Activated naive CD8-positive, alpha-beta T cell treated with anti-CD3 and anti-CD28 coated beads, Interleukin-2, amount 10 ng/mL, durations not matched to agents 7 days and 5 days (primary cell): ENCODE results near the gene VPS8. TPM values are rescaled to one million over a fixed set of nuclear protein-coding genes. Genes with fewer than 3 reads are reported as not detected.
"Not testable (repeated sequence)": the region's sequence is repeated elsewhere in the genome, so short reads cannot be mapped to it uniquely, and the experiment has no call there.

Experiments
- ATAC-seq: fragments of 150-1000 bp; cut with Tn5 transposase; one replicate; pipeline ENCODE4 v1.10.0; 2021; ENCODE audit warnings: low read depth, moderate library complexity
- POLR2A ChIA-PET: fragments of 350-600 bp; sonication (Branson Sonifier 250); formaldehyde crosslinking; loops from one replicate; lab custom pipeline; 2021; ENCODE audit warnings: antibody characterized with exemption; lab: Charles Lee
- DNase-seq: peaks from one replicate; pipeline ENCODE4 v3.0.0; 2021
- H3K27ac Mint-ChIP-seq: one replicate; pipeline ENCODE4 v1.8.0; 2022; ENCODE audit warnings: mild to moderate bottlenecking, mixed read lengths
- H3K27me3 Mint-ChIP-seq: one replicate; pipeline ENCODE4 v1.8.0; 2022; ENCODE audit warnings: mild to moderate bottlenecking, moderate library complexity, mixed read lengths
- H3K36me3 Mint-ChIP-seq: one replicate; pipeline ENCODE4 v1.8.0; 2021; ENCODE audit warnings: mild to moderate bottlenecking, mixed read lengths
- H3K4me1 Mint-ChIP-seq: one replicate; pipeline ENCODE4 v1.8.0; 2021; ENCODE audit warnings: mixed read lengths
- H3K4me3 Mint-ChIP-seq: one replicate; pipeline ENCODE4 v1.8.0; 2022; ENCODE audit warnings: mild to moderate bottlenecking, moderate library complexity, mixed read lengths
- H3K9me3 Mint-ChIP-seq: one replicate; pipeline ENCODE4 v1.8.0; 2021; ENCODE audit warnings: mixed read lengths
- total RNA-seq, 2 experiments: library from RNA; stranded (reverse); gene quantifications; one replicate each; pipeline ENCODE4 v1.2.3, GENCODE V29; 2021

VPS8 gene
- total RNA-seq, 2 experiments from 2014 or later: 56.8 to 59.1 TPM

- H3K36me3 Mint-ChIP-seq: peaks cover 24% of the 10 kb centered on the region
- DNase-seq: no peak
- H3K4me1 Mint-ChIP-seq: no peaks in the 10 kb centered on the region
- POLR2A ChIA-PET: no interaction called here
- H3K27me3 Mint-ChIP-seq: no peaks in the 10 kb centered on the region
- no peak overlapping the region for H3K27ac Mint-ChIP-seq
- no peak for ATAC-seq
- no peak overlapping the region for H3K4me3 Mint-ChIP-seq
- peaks cover 3% of the 10 kb centered on the region for H3K9me3 Mint-ChIP-seq
Measured at GRCh38 chr3:184982076-184982475, 170.1 kb downstream of the VPS8 start.

DNA sequence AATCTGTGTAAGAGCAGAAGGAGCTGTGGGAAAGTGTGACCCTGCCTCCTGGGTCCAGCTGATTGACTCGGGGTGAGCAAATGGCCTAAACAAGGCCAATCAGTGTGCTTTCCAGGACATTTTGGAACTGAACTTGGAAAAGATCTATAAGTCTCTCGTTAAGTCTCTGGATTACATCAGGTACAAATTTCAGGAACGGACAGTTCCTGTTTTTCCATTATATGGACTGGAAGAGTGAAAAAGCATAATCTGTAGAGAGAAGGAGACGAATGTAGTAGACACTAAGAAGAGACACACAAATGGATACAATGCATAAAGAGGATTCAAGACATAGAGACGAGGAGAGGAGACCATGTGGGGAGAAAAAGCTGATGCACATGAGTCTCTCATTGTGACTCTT, 173.6 kb downstream of the VPS8 start:
- POLR2A ChIA-PET: no interaction called here
- Mint-ChIP-seq H3K36me3 (peaks cover 16% of the 10 kb centered on the region), H3K4me3 (no peak overlapping the region), H3K9me3 (no peaks in the 10 kb centered on the region), H3K27ac (no peak overlapping the region), H3K27me3 (no peaks in the 10 kb centered on the region), H3K4me1 (no peaks in the 10 kb centered on the region)
- DNase-seq: no peak
- no peak for ATAC-seq

DNA sequence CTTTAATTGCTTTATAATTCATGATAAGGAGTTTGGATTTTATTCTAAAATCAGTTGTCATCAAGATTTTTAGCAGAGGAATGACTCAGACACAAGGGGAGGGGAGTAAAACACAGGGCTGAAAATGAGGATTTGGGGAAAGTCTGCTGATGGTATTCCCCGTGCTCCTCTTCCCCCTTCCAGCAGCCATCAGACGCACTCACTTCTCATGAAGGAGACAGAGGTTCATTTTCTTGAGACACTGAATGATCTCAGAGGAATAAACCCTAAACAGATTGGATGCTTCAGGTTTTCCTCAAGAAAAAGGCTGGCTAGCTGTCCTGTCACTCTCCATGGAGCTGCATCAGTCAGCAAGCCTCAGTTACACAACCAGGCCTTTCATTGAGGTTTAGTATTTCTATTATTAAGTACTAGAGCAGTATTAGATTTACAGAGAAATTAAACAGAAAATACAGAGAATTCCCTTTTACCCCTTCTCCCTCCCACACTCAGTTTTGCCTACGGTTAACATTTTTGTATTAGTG, 174.5 kb downstream of the VPS8 start:
- no peak overlapping the region for H3K4me3 Mint-ChIP-seq
- ATAC-seq: no peak
- no peak for DNase-seq
- no peak overlapping the region for H3K27ac Mint-ChIP-seq
- H3K27me3 Mint-ChIP-seq: no peaks in the 10 kb centered on the region
- peaks cover 15% of the 10 kb centered on the region for H3K36me3 Mint-ChIP-seq
- POLR2A ChIA-PET: no interaction called here
- H3K4me1 Mint-ChIP-seq: no peaks in the 10 kb centered on the region
- no peaks in the 10 kb centered on the region for H3K9me3 Mint-ChIP-seq

DNA sequence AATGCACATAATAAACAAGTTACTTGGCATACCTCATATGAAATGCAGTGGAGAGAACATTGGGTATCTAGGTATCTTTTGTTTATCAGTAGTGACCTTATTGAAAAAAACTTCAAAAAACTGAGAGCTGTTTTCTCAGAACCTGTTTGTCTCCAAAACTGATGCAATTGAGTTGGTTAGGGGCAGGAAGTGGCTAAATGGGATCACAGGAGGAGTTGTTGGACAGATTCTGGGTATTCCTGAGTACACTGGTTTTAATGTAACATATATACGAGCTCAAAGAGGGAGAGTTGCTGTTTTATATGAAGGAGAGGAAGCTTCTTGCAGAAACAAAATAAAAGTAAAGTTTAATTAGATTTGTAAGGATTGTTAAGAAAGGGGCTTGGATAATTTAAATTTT, 181.4 kb downstream of the VPS8 start:
- DNase-seq: no peak
- Mint-ChIP-seq H3K27me3 (no peaks in the 10 kb centered on the region), H3K4me1 (peaks cover 6% of the 10 kb centered on the region), H3K36me3 (peaks cover 14% of the 10 kb centered on the region), H3K4me3 (no peak overlapping the region), H3K9me3 (no peaks in the 10 kb centered on the region), H3K27ac (no peak overlapping the region)
- POLR2A ChIA-PET: no interaction called here
- no peak for ATAC-seq

- DNase-seq, ATAC-seq, H3K9me3 Mint-ChIP-seq, POLR2A ChIA-PET, H3K27ac Mint-ChIP-seq, H3K4me1 Mint-ChIP-seq, H3K27me3 Mint-ChIP-seq, H3K4me3 Mint-ChIP-seq: not testable (repeated sequence)
- peaks cover 60% of the 10 kb centered on the region for H3K36me3 Mint-ChIP-seq
Measured at GRCh38 chr3:185003876-185004275, 191.9 kb downstream of the VPS8 start.

DNA sequence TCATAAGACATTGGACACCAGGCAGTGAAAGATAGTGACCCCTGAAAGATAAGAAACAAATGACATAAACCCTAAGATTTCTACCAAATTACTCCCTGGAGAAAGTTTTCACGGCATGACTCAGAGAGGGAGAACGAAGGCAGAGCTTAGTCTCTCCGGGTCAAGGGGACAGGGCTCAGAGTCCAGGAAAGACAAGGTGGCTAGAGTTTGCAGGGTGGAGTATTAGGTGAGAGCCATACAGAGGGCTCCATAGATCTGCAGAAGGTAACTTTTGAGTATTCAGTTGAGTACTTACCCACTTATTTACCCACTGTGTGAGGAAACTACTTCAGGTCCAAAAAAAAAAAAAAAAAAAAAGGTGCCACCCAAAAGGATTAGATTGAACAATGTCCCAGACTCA, 197.7 kb downstream of the VPS8 start:
- ATAC-seq: no peak
- H3K9me3 Mint-ChIP-seq: peaks cover 7% of the 10 kb centered on the region
- no peaks in the 10 kb centered on the region for H3K4me1 Mint-ChIP-seq
- H3K4me3 Mint-ChIP-seq: no peak overlapping the region
- DNase-seq: no peak
- POLR2A ChIA-PET: no interaction called here
- peaks cover 46% of the 10 kb centered on the region for H3K36me3 Mint-ChIP-seq
- H3K27me3 Mint-ChIP-seq: no peaks in the 10 kb centered on the region
- no peak overlapping the region for H3K27ac Mint-ChIP-seq

DNA sequence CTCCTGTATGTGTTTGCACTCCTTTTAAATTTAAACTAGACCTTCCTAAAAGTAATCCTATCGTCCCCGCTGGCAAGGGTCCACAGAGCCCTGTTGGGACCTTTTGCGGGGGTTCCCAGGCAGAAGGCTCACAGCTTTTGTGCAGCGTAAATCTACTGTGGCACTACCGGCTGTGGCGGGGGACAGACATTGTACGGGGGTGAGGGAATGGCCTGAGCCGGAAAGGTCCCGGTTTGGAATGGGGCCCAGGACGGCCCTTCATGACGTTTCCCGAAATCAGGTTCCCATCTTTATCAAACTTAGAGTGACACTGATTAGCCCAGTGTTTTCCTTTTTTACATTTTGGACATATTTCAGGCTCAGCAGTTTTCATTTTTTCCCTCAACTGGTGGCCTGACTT, 205.6 kb downstream of the VPS8 start:
- H3K27me3 Mint-ChIP-seq, H3K4me1 Mint-ChIP-seq, POLR2A ChIA-PET, H3K9me3 Mint-ChIP-seq, DNase-seq, H3K4me3 Mint-ChIP-seq, ATAC-seq, H3K27ac Mint-ChIP-seq: not testable (repeated sequence)
- peaks cover 28% of the 10 kb centered on the region for H3K36me3 Mint-ChIP-seq

DNA sequence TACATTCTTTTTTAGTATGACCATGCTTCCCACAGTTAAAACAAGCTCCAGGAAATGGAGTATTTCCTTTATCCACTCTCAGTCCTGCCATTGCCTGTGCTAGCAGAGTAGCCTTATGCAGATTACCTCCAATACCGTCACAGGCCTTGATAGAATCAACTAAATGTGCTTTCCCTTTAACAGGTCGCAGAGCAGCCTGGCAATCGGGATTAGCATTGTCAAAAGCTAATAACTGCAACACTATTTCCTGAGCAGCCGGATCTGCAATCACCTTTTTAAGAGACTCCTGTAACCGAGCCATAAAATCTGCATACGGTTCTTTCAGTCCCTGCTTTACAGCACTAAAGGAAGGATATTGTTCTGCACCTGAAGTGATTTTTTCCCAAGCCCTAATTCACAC, 206.0 kb downstream of the VPS8 start:
- peaks cover 28% of the 10 kb centered on the region for H3K36me3 Mint-ChIP-seq
- H3K27me3 Mint-ChIP-seq, H3K9me3 Mint-ChIP-seq, H3K4me1 Mint-ChIP-seq, DNase-seq, POLR2A ChIA-PET, H3K27ac Mint-ChIP-seq, H3K4me3 Mint-ChIP-seq, ATAC-seq: not testable (repeated sequence)

DNA sequence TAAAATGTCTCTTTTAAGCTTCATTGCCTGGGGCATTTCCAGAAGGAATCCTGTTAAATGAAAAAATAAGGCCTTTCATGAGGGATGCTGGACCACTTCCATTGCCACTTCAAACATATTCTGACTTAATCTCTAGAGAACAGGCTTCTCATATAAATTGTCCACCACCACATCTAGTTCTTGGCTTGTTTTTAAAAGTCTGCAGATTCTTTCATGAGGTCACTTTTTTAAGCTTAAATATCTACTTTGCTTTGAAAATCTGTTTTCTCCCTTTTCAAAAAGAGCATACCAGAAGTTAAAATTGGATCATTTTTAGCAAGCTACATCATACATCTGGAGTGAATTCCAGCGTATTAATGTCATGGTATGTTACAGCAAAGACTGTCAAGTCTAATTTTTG, 209.3 kb downstream of the VPS8 start:
- POLR2A ChIA-PET: no interaction called here
- no peaks in the 10 kb centered on the region for H3K4me1 Mint-ChIP-seq
- peaks cover 41% of the 10 kb centered on the region for H3K36me3 Mint-ChIP-seq
- peaks cover 4% of the 10 kb centered on the region for H3K9me3 Mint-ChIP-seq
- H3K27me3 Mint-ChIP-seq: no peaks in the 10 kb centered on the region
- no peak overlapping the region for H3K4me3 Mint-ChIP-seq
- DNase-seq: no peak
- no peak for ATAC-seq
- H3K27ac Mint-ChIP-seq: no peak overlapping the region

- no peak for ATAC-seq
- peaks cover 36% of the 10 kb centered on the region for H3K36me3 Mint-ChIP-seq
- H3K27me3 Mint-ChIP-seq: no peaks in the 10 kb centered on the region
- H3K27ac Mint-ChIP-seq: no peak overlapping the region
- H3K9me3 Mint-ChIP-seq: peaks cover 3% of the 10 kb centered on the region
- POLR2A ChIA-PET: no interaction called here
- H3K4me3 Mint-ChIP-seq: no peak overlapping the region
- H3K4me1 Mint-ChIP-seq: no peaks in the 10 kb centered on the region
- no peak for DNase-seq
Measured at GRCh38 chr3:185024406-185024805, 212.4 kb downstream of the VPS8 start.

DNA sequence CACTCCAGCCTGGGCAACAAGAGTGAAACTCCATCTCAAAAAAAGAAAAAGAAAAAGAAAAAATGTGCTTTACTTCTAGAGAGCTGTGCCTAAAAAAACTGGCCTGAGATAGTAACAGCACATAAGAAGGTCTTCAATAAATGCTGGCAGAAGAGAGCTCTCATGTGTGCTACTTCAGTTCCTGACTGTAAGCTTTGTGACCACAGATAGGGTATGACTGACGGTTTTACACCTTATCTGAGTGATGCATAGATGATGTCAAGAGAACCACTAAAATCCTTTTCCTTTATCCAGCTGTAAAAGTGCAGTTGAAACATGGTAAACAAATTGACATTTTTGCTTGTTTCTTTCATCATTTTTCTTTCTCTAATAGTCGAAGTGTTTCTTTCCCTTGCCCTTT, 213.0 kb downstream of the VPS8 start:
- no peak for ATAC-seq
- Mint-ChIP-seq H3K27me3 (no peaks in the 10 kb centered on the region), H3K4me1 (no peaks in the 10 kb centered on the region), H3K9me3 (peaks cover 3% of the 10 kb centered on the region), H3K27ac (no peak overlapping the region), H3K36me3 (peaks cover 36% of the 10 kb centered on the region), H3K4me3 (no peak overlapping the region)
- DNase-seq: no peak
- POLR2A ChIA-PET: no interaction called here

DNA sequence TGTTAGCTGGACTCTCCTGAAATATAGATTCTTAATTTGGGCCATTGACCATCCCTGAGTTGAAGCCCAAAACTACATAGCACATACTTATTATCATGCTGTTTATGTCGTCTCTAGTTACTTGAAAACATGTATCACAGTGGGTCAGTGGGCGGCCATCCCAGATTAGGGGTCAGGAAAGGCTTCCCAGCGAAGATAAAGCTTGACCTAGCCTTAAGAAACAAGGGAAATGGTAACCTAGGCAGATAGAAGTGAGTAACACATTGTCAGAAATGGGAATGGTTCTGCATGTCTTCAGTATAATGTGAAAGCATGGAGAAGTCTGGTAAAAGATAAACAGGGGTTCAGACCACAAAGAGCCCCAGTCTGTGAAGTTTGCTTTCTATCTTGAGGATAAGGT, 216.2 kb downstream of the VPS8 start:
- Mint-ChIP-seq H3K36me3 (peaks cover 42% of the 10 kb centered on the region), H3K27ac (no peak overlapping the region), H3K4me1 (no peaks in the 10 kb centered on the region), H3K27me3 (no peaks in the 10 kb centered on the region), H3K9me3 (peaks cover 3% of the 10 kb centered on the region), H3K4me3 (no peak overlapping the region)
- POLR2A ChIA-PET: no interaction called here
- no peak for ATAC-seq
- no peak for DNase-seq

DNA sequence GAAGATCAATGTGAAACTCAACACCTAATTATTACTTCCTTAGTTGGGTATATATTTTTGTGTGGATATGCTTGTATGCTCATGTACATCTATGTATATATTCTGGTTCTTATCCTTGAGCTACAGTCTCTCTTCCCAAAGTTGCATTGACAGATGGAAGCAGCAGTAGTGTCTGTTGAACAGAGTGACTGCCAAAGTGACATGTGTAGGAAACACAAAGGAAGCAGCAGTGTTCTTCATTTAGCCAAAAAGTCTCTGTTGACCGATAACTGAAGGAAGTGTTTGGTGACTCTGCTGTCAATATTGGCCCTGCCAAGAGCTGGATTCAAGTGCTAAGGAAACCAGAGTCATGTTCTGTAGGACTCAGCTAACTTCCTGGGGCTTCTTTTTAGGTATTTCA, 217.1 kb downstream of the VPS8 start:
- H3K4me3 Mint-ChIP-seq: no peak overlapping the region
- DNase-seq (no peak), ATAC-seq (no peak)
- H3K27me3 Mint-ChIP-seq: no peaks in the 10 kb centered on the region
- H3K4me1 Mint-ChIP-seq: no peaks in the 10 kb centered on the region
- peaks cover 3% of the 10 kb centered on the region for H3K9me3 Mint-ChIP-seq
- no peak overlapping the region for H3K27ac Mint-ChIP-seq
- POLR2A ChIA-PET: no interaction called here
- peaks cover 44% of the 10 kb centered on the region for H3K36me3 Mint-ChIP-seq

- POLR2A ChIA-PET: no interaction called here
- Mint-ChIP-seq H3K4me3 (no peak overlapping the region), H3K27me3 (no peaks in the 10 kb centered on the region), H3K4me1 (no peaks in the 10 kb centered on the region), H3K9me3 (peaks cover 5% of the 10 kb centered on the region), H3K27ac (no peak overlapping the region), H3K36me3 (peaks cover 43% of the 10 kb centered on the region)
- no peak for ATAC-seq
- DNase-seq: no peak
Measured at GRCh38 chr3:185030399-185030798, 218.4 kb downstream of the VPS8 start.

DNA sequence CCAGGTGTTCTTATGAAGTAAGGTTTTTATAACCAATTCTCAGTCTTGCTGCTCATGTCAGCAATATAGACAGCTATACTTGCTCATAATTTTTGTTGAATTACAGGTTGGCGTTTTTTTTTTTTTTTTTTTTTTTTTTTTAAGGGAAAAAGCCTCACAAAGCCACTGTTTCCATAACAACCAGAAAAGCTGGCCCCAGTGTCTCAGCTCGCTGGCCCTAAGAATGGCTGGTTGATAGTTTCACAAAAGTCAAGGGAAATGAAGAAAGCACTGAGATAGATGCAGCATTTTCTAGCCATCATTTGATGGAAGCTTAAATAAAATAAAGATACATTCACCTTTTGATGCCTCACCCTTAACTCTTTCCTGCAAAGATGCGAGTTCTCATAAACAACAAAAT, 219.0 kb downstream of the VPS8 start:
- no peak overlapping the region for H3K4me3 Mint-ChIP-seq
- POLR2A ChIA-PET: no interaction called here
- peaks cover 44% of the 10 kb centered on the region for H3K36me3 Mint-ChIP-seq
- DNase-seq (no peak), ATAC-seq (no peak)
- H3K27ac Mint-ChIP-seq: no peak overlapping the region
- no peaks in the 10 kb centered on the region for H3K4me1 Mint-ChIP-seq
- no peaks in the 10 kb centered on the region for H3K27me3 Mint-ChIP-seq
- H3K9me3 Mint-ChIP-seq: peaks cover 10% of the 10 kb centered on the region
